Fibroblast of the aortic adventitia (primary cell): ENCODE data around the gene SLC12A4. TPM values are rescaled to one million over a fixed set of nuclear protein-coding genes. Genes with fewer than 3 reads are reported as not detected.
A peak's percentile ranks its signal among the peaks of the same experiment; 100 is the strongest.

Experiments
- DNase-seq: peaks from one replicate; pipeline ENCODE4 v3.0.0-alpha.2; 2010; ENCODE audit warnings: low read depth
- H3K4me3 ChIP-seq: 2 replicates; pipeline ENCODE4 v1.5.1; 2011; ENCODE audit warnings: low read depth, mild to moderate bottlenecking, control low read depth, low read length, moderate library complexity
- total RNA-seq: library from RNA; depleted of rRNA; stranded (reverse); fragments of >200 nt; gene quantifications from 2 replicates; pipeline ENCODE4 v1.2.3, GENCODE V29; 2012; ENCODE audit warnings: low replicate concordance
- TF ChIP-seq, protein P1 (sequence below): IDR thresholded peaks from 2 replicates; pipeline ENCODE4 v1.5.1; 2011; ENCODE audit warnings: mild to moderate bottlenecking, low read length, control low read depth, inconsistent platforms; ENCODE audit not compliant: insufficient read depth

SLC12A4 gene
- total RNA-seq, 1 donor, result 65.6 TPM

DNA sequence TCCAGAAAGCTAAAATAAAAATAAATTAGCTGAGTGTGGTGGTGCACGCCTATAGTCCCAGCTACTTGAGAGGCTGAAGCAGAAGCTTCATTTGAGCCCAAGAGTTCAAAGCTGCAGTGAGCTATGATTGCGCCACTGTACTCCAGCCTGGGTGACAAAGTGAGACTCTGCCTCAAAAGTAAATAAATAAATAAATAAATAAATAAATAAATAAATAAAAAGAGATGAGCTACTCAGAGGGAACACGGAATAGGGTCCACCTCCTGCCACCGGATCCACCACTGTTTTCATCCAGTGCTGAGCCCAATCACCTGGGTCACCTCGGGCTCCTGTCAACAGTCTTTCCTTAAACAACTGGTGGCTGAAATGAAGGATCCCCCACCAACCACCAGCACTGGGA lies 18.5 kb upstream of the SLC12A4 start:
- no peak overlapping the region for H3K4me3 ChIP-seq
- TF ChIP-seq, protein P1, sequence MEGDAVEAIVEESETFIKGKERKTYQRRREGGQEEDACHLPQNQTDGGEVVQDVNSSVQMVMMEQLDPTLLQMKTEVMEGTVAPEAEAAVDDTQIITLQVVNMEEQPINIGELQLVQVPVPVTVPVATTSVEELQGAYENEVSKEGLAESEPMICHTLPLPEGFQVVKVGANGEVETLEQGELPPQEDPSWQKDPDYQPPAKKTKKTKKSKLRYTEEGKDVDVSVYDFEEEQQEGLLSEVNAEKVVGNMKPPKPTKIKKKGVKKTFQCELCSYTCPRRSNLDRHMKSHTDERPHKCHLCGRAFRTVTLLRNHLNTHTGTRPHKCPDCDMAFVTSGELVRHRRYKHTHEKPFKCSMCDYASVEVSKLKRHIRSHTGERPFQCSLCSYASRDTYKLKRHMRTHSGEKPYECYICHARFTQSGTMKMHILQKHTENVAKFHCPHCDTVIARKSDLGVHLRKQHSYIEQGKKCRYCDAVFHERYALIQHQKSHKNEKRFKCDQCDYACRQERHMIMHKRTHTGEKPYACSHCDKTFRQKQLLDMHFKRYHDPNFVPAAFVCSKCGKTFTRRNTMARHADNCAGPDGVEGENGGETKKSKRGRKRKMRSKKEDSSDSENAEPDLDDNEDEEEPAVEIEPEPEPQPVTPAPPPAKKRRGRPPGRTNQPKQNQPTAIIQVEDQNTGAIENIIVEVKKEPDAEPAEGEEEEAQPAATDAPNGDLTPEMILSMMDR, result no peak
- no peak for DNase-seq

DNA sequence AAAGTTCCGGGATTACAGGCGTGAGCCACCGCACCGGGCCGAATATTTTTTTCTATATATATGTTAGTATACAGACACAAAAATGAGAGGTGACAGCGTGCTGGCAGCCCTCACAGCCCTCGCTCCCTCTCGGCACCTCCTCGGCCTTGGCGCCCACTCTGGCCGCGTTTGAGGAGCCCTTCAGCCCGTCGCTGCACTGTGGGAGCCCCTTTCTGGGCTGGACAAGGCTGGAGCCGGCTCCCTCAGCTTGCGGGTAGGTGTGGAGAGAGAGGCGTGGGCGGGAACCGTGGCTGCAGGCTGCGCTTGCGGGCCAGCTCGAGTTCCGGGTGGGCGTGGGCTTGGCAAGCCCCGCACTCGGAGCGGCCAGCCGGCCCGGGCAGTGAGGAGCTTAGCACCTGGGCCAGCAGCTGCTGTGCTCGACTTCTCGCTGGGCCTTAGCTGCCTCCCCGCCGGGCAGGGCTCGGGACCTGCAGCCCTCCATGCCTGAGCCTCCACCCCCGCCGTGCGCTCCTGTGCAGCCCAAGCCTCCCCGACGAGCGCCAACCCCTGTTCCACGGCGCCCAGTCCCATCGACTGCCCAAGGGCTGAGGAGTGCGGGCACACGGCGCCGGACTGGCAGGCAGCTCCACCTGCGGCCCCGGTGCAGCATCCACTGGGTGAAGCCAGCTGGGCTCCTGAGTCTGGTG lies 13.7 kb upstream of the SLC12A4 start:
- TF ChIP-seq, protein P1, result no peak
- DNase-seq, result no peak
- H3K4me3 ChIP-seq, result no peak overlapping the region

DNA sequence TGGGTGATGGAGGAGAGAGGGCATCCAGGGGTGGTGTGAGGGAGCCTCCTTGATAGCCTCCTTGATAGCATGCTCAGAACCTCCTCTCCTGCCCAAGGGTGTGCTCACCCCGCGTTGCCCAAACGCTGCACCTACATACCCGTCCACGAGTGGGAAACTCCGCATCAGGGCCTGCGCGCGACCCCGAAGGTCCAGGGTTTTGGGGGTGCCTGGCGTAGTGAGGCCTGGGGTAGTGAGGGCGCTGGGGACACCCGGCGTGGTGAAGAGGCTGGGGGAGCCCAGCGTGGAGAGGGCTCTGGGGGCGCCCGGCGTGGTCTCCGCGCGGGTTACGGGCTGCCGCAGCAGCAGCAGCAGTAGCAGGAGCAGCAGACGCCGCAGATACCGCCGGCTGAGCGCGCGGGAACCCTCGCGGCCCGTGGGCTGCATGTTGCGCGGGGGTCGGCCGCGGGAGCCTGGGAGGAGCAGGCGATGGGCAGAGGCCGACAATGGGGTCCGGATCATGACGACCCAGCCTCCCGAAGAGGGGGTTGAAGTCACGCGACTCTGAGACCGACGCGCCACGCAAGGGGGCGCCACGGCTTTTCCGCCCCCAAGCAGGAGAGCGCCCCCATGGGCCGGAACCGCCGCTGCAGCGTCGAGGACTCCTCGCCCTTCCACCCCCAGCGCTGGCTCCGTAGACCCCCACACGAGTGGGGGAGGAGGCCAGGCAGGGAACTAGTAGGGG lies 11.7 kb upstream of the SLC12A4 start, which contains the start of gene DPEP3:
TSS of gene DPEP3 (minus strand) at position 545 of the 724 bp plus-strand sequence. CDS start at position 426, 119 bp downstream.
- TF ChIP-seq, protein P1, result peak; percentile 30
- no peak for DNase-seq
- H3K4me3 ChIP-seq, result no peak within 1 kb of the TSS

DNA sequence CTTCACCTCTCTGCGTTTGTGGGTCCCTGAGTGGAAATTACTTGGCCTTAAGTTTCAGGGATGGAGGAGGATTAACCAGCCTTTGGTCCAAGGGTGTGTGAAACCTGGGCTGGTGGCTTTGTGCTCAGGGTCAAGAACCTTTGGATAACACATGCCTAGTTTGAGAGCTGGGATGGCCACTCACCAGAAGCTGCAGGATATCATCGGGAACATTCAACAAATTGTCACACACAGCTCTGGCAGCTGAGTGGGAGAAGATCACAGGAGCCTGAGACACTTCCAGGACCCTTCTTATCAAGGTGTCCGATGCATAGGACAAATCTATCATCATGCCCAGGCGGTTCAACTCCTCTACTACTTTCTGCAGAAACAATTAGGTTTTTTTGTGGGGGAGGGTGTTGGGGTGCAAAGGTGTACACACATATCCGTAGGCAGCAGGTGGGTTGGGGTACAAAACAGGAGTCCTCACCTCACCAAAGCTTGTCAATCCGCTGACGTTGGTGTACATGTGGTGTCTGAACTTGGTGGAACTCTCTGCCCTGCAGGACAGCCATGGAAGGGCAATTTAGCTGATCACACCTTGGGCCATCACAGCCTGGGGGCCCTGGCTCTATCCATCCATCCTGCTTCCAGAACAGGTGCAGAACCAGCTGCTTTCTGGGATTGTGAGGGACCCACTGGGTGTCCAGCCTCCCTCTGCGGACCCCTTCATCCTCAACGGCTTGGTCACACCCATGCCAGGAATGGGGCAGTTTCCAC lies 9.2 kb upstream of the SLC12A4 start:
- H3K4me3 ChIP-seq, result no peak overlapping the region
- DNase-seq, result no peak
- TF ChIP-seq, protein P1, result no peak

DNA sequence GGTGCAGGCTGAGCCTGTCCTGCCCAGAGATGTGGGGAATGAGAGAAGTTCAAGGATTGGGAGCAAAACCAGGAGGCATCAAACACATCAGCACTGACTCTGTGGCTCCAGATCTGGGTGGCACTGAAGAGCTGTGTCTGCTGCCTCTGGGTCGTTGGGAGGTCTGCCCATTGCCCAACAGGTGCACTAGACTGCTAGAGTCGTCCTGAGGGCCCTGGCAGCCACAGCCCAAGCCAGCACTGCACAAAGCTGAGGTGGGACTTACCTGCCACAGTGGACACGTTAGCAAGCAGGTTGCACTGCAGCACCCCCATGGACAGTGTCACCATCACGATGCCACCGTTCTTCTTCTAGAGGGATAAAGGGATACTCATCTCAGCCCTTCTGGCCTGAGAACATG lies 8.6 kb upstream of the SLC12A4 start:
- TF ChIP-seq, protein P1, result no peak
- H3K4me3 ChIP-seq, result no peak overlapping the region
- no peak for DNase-seq

DNA sequence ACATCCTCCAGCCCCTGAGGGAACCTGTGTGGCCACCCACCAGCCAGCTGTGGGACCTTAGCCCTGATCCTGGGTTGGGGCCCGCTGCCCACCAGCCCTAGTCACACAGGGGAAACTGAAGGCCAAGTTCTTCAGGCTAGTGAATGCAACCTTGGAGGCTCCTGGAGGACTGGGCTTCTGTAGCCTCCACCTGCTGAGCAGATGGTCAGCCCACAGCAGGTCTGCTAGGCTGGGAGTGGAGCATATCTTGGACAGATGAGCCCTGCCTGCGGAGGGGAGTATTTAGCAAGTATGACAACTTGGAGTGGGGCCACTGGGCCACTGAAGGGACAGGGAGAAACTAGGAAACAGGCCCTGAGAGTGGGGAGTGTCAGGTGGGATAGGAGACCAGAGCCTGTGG lies 7.8 kb upstream of the SLC12A4 start:
- no peak overlapping the region for H3K4me3 ChIP-seq

More for the DNA sequence above, 7.8 kb upstream of the SLC12A4 start:
- DNase-seq, result no peak
- TF ChIP-seq, protein P1, result no peak
